NCI-H2196 (cell line): ENCODE measurements around the gene PTPRG.

Experiments
- DNase-seq: peaks from one replicate; lab custom pipeline; 2025; ENCODE audit not compliant: unreplicated experiment; lab: John Stamatoyannopoulos, UW

PTPRG gene

GRCh38 chr3:61981060-61981459 is 419.7 kb downstream of the PTPRG start:
- DNase-seq: no peak

DNA sequence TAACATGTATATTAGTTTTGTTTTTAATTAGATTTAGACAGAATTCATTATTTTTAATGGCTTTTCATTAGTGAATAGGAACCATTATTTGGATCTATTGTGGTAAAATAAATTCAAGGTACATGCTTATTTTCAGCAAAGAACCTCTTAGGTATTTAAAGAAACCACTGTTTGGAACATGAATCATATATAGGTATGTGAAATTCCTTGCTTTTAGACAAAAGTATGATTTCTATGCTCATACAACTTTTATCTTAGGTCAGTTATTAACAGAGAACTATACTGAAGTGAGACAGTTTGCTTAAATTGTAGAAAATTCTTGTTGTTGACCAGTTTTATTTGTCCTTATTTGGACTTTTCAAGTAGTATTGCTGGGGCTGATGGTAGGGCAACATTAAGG is 422.1 kb downstream of the PTPRG start:
- DNase-seq: no peak

- no peak for DNase-seq
Measured at GRCh38 chr3:61985020-61985419, 423.6 kb downstream of the PTPRG start.

DNA sequence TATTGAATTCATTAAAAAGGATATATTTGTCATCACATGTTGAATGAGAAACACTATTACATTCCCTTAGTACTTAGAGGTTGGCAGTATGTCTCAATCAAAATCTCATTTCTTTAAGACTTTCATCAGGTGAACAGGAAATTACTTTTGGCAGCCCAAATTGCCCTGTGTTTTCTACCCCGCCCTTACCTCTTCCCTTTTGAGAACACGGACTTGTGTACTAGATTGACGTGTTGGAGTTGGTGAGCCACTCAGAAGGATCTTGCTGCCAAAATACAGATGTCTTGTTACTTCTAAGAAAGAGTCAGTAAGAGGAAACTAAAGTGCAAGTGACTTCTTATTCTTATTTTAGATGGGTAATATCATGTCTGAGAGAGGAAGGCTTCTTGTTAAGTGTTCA is 425.1 kb downstream of the PTPRG start:
- no peak for DNase-seq

DNA sequence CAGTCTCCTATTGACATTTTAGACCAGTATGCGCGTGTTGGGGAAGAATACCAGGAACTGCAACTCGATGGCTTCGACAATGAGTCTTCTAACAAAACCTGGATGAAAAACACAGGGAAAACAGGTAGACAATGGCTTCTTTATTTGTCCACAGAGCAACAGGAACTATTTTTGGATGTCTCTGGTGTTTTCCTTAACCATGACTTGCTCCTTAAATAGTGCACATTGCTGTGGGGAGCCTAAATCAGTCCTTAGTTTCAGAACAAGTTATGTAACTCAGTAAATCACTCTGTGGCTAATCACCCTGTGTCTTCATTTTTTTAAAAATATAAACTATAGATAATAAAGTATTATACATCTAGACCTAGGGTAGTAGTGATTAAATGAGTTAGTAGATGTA is 428.3 kb downstream of the PTPRG start:
- DNase-seq: no peak

DNA sequence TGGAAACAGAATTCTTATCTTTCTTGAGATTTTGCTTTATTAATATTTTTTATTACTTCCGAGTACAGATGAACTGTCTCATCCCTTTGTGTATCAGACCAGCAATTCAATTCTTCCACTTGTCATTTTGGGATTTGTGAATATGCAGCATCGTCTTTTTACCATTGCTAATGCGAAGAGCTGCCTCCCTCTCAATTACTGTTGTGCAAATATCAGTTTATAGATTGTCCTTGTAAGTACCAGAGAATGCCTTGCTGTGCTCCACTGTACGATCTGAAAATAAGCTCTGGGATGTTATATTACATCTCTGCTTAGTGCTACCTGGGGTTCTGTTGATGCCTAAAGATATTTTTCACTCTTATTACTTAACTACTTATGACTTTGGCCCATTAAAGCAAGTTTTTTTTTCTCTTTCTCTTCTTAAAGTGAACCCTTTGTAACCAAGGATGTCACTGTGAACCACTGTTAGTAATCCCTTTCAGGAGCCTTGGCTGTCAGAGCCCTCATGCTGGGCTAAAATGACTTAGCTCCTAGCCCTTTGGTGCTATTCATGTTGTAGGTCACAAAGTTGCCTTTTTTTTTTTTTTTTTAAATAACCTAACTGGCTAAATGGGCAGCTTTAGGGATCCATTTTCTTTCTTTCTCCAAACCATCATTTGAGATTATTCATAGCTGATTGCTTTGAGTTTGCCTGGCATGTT is 429.1 kb downstream of the PTPRG start:
- DNase-seq: no peak

GRCh38 chr3:61991706-61992105 is 430.3 kb downstream of the PTPRG start:
- no peak for DNase-seq

GRCh38 chr3:61996366-61996765 is 435.0 kb downstream of the PTPRG start:
- no peak for DNase-seq

GRCh38 chr3:61997101-61997500 is 435.7 kb downstream of the PTPRG start:
- DNase-seq: no peak

DNA sequence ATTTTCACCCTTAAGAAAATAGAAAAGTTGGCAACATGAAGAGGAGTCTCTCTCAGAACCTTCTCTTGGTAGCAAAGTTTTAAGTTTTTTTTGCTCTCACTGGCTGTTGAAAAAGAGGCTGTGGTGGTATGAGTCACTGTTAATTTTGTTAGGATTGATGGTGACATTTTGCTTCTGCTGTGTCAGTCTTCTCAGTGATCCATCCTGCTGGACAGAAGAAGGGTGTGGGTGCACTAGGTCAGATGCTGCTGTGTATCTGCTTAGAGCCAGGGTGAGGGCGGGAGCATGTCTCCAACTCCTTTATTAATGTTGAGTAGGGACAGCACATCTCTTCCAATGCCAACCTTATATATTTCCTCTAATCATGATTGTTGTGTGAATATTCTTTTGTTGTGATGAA is 442.5 kb downstream of the PTPRG start:
- DNase-seq: no peak

DNA sequence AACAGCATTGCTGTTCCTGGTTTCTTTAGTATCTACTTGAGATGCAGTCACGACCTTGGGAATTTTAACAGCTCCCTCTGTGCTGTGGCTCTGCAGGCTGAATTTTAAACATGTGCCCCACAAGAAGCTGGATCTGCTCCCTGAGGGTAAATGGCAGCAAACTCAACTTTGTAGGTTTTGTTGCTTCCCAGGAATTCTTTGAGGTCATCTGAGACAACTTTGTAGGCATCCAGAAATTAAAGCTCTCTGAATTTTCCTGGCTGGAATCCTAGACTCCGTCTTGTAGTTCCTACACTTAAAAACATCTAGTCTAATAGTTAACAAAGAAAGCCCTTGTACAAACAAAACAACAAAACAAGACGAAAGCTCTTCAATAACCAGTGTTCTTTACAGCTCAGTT is 445.7 kb downstream of the PTPRG start:
- DNase-seq: no peak

- no peak for DNase-seq
Measured at GRCh38 chr3:62010989-62011388, 449.6 kb downstream of the PTPRG start.

DNA sequence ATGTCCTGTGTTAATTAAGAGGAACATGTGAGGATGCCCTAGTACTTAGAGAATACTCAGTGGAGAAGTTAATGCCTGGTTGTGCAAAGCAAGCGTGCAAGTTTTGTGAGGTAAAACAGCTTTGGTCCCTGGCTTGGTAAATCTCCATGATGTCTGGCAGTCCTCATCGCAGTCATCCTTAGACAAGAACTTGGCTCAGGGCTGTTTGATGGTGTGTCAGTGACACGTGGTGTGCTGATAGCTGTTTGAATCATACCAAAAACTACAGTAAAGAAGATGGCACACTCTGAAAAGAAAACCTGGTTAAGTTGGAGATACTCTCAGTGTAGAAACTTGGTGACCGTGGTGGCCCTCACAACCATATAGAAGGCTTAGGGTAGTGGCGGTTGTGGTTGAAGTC is 450.3 kb downstream of the PTPRG start:
- no peak for DNase-seq

DNA sequence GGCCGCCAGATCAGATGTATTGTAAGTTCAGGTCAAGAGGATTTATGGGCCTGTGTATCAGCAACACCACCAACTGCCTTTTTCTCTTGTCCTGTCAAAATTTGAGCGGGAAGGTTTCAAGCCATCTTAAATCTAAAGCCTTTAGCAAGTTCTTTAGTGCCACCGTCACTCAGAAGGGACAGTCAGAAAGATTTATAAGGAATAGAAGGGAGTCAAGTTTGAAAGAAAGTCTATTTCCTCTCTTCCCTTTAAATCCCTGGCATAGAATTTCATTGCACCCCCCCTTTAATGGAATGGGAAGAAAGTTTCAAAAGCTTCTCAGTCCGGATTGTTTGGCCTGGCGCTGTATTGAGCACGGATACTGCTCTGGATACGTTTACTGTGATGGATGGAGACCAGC is 452.6 kb downstream of the PTPRG start:
- DNase-seq: no peak

- no peak for DNase-seq
Measured at GRCh38 chr3:62015111-62015510, 453.7 kb downstream of the PTPRG start.

DNA sequence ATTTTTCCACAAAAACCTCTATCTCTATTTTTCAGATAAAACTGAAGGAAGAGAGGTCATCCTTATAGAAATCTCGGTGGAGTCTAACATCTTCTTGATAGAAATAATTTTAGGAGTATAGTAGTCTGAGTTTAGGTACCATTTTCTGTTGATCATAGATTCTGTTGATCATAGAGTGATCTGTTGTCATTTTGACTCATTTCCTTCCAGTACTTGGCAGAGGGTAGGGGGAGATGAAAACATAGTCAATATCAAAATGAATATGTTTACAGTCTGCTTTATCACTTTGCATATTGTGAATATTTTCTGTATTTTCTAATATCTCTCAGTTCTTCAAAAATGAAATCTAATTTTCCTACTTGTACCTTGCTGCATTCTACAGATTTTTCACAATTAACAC is 458.5 kb downstream of the PTPRG start:
- no peak for DNase-seq

- DNase-seq: no peak
Measured at GRCh38 chr3:62020706-62021105, 459.3 kb downstream of the PTPRG start.

DNA sequence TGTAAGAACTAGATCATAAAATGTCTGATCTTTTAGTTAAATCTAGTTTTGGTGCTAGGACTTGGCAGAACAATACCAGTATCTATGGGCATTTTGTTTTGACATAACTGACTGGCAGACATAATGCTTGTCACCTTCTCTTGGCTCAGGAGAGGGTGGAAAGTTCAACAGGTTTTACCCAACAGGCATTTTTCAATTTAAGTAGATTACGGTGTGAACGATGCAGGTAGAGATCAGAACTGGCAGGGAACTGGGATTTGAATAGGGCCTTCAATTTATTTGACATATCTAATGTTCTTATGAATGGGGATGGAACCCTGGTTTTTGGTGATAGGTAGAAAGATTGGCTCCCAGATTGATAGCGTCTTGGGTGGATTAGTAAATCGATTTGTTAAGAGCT is 460.9 kb downstream of the PTPRG start:
- no peak for DNase-seq

- no peak for DNase-seq
Measured at GRCh38 chr3:62024882-62025281, 463.5 kb downstream of the PTPRG start.

DNA sequence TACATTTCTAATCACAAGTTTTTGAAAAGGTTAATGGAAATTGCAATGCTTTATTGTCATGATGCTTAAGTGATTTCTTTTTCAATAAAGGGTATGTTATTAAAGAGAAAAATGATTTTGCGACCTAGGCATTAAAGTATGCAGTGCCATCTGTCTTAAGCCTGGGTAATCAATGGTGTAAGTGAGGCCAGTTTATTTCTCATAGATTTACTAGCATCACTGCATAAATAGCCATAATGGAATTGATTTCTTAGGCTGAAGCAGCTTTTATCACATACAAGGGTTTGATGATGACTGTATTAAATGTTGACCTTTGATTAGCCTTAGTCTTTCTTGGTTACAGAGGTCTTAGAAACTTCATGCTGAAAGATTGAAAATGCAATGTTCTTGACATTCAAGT is 464.5 kb downstream of the PTPRG start:
- DNase-seq: no peak

DNA sequence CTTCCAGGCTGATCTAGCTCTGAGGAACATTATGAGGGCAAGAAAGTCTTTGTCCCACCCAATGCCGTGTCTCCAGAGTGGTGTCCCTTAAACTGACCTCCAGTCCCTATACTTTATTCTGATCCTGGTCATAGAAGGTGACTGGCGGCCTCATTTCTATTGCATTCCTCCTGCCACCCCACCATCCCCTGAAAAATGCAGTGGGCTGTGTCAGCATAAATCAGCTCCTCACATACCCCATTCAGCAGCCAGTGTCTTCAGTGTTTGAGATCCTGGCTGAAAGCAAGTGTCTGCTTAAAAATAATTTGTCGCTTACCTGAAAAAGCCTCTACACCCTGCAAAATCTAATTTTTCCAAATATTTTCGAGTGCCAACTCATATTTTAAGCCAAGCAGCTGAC is 465.9 kb downstream of the PTPRG start:
- DNase-seq: no peak

- no peak for DNase-seq
Measured at GRCh38 chr3:62027796-62028195, 466.4 kb downstream of the PTPRG start.

GRCh38 chr3:62028236-62028635 is 466.9 kb downstream of the PTPRG start:
- no peak for DNase-seq

DNA sequence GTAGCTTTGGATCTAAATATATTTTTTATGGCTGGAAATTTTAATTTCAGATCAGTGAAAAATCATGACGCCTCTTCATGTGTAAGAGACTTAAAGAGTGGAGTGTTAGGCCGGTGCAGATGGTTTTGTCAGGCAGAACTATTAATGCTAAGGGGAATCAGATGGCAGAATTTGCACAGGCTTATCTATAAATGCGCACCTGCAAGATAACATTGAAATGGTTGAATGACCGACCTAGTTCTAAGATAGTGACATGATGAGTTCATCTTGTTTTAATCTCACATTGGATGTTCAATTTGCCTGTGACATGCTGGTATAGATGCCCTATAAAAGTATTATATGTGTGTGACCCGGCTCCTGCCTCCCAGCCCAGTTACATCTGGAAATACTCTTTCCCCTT is 471.4 kb downstream of the PTPRG start:
- no peak for DNase-seq
